Measurements from ENCODE around the gene TPPP. TPM values are rescaled to one million over a fixed set of nuclear protein-coding genes. Genes with fewer than 3 reads are reported as not detected.
A peak's percentile ranks its signal among the peaks of the same experiment; 100 is the strongest.

Gene TPPP
- total and polyA plus RNA-seq, 2 experiments from 2014 or later, result 3.7 to 7.7 TPM

GRCh38 chr5:626850-627249 lies 66.3 kb downstream of the TPPP start:
- peak in 1 of 2 donors; percentile 10 for DNase-seq (ENCODE audit: low read depth in 1 of 2, low spot score in 1 of 2)
- Histone ChIP-seq H3K36me3 (peaks cover 4% of the 10 kb centered on the region), H3K4me3 (no peak overlapping the region), H3K4me1 (ENCODE audit: low read depth) (no peaks in the 10 kb centered on the region), H3K27me3 (no peaks in the 10 kb centered on the region), H3K9me3 (ENCODE audit: low read depth) (no peaks in the 10 kb centered on the region), H3K27ac (no peak overlapping the region)
- TF ChIP-seq CTCF (IDR thresholded peaks at IDR 0.05; ENCODE audit: low read depth, low read length), result no peak

GRCh38 chr5:625516-625915 lies 67.6 kb downstream of the TPPP start:
- no peak for TF ChIP-seq CTCF (IDR thresholded peaks at IDR 0.05; ENCODE audit: low read depth, low read length)
- no peaks in the 10 kb centered on the region for H3K9me3 ChIP-seq (ENCODE audit: low read depth)
- no peak overlapping the region for H3K27ac ChIP-seq
- H3K4me1 ChIP-seq (ENCODE audit: low read depth), result no peaks in the 10 kb centered on the region
- H3K27me3 ChIP-seq, result no peaks in the 10 kb centered on the region
- no peak for DNase-seq (ENCODE audit: low read depth in 1 of 2, low spot score in 1 of 2)
- no peak overlapping the region for H3K4me3 ChIP-seq
- peaks cover 4% of the 10 kb centered on the region for H3K36me3 ChIP-seq

- no peak overlapping the region for H3K4me3 ChIP-seq
- no peak overlapping the region for H3K27ac ChIP-seq
- no peaks in the 10 kb centered on the region for H3K4me1 ChIP-seq (ENCODE audit: low read depth)
- DNase-seq (ENCODE audit: low read depth in 1 of 2, low spot score in 1 of 2), result no peak
- H3K36me3 ChIP-seq, result peaks cover 6% of the 10 kb centered on the region
- no peaks in the 10 kb centered on the region for H3K27me3 ChIP-seq
- TF ChIP-seq CTCF (IDR thresholded peaks at IDR 0.05; ENCODE audit: low read depth, low read length), result no peak
- no peaks in the 10 kb centered on the region for H3K9me3 ChIP-seq (ENCODE audit: low read depth)
These were observed 68.3 kb downstream of the TPPP start for GRCh38 chr5:624951-625230.

- Histone ChIP-seq H3K36me3 (peaks cover 7% of the 10 kb centered on the region), H3K27me3 (no peaks in the 10 kb centered on the region), H3K4me1 (ENCODE audit: low read depth) (no peaks in the 10 kb centered on the region), H3K27ac (no peak overlapping the region), H3K9me3 (ENCODE audit: low read depth) (no peaks in the 10 kb centered on the region), H3K4me3 (no peak overlapping the region)
- TF ChIP-seq CTCF (IDR thresholded peaks at IDR 0.05; ENCODE audit: low read depth, low read length), result no peak
- no peak for DNase-seq (ENCODE audit: low read depth in 1 of 2, low spot score in 1 of 2)
These were observed 68.8 kb downstream of the TPPP start for GRCh38 chr5:624118-624950.

GRCh38 chr5:623531-623930 lies 69.6 kb downstream of the TPPP start:
- Histone ChIP-seq H3K27ac (no peak overlapping the region), H3K9me3 (ENCODE audit: low read depth) (no peaks in the 10 kb centered on the region), H3K4me3 (no peak overlapping the region), H3K27me3 (no peaks in the 10 kb centered on the region), H3K36me3 (peaks cover 10% of the 10 kb centered on the region), H3K4me1 (ENCODE audit: low read depth) (no peaks in the 10 kb centered on the region)
- no peak for TF ChIP-seq CTCF (IDR thresholded peaks at IDR 0.05; ENCODE audit: low read depth, low read length)
- DNase-seq (ENCODE audit: low read depth in 1 of 2, low spot score in 1 of 2), result no peak

Data from cardiac muscle cell (in vitro differentiated cells and primary cell).